ENCODE measurements around the gene FCGR3B.
"Not testable (repeated sequence)": the region's sequence is repeated elsewhere in the genome, so short reads cannot be mapped to it uniquely, and the experiment has no call there.

FCGR3B gene

GRCh38 chr1:161638251-161638993 lies 7.4 kb upstream of the FCGR3B start:
- H3K9me3 ChIP-seq (ENCODE audit: control insufficient read depth in 2 of 2, low read length in 2 of 2); H3K36me3 ChIP-seq (ENCODE audit: control insufficient read depth in 2 of 2, insufficient read depth in 2 of 2, low read length in 2 of 2); H3K4me1 ChIP-seq (ENCODE audit: control insufficient read depth in 2 of 2, insufficient read depth in 2 of 2, low read length in 2 of 2); H3K27ac ChIP-seq (ENCODE audit: low read depth in 2 of 2, low read length in 2 of 2); H3K4me3 ChIP-seq (ENCODE audit: low read length in 2 of 2); H3K27me3 ChIP-seq (ENCODE audit: control insufficient read depth in 2 of 2, insufficient read depth in 2 of 2, low read length in 2 of 2); H3K9ac ChIP-seq (ENCODE audit: low read depth in 1 of 2, low read length in 2 of 2): not testable (repeated sequence)

GRCh38 chr1:161636976-161637375 lies 6.0 kb upstream of the FCGR3B start:
- not testable (repeated sequence) for H3K27me3 ChIP-seq (ENCODE audit: control insufficient read depth in 2 of 2, insufficient read depth in 2 of 2, low read length in 2 of 2); H3K36me3 ChIP-seq (ENCODE audit: control insufficient read depth in 2 of 2, insufficient read depth in 2 of 2, low read length in 2 of 2); H3K9ac ChIP-seq (ENCODE audit: low read depth in 1 of 2, low read length in 2 of 2); H3K4me3 ChIP-seq (ENCODE audit: low read length in 2 of 2); H3K27ac ChIP-seq (ENCODE audit: low read depth in 2 of 2, low read length in 2 of 2); H3K9me3 ChIP-seq (ENCODE audit: control insufficient read depth in 2 of 2, low read length in 2 of 2); H3K4me1 ChIP-seq (ENCODE audit: control insufficient read depth in 2 of 2, insufficient read depth in 2 of 2, low read length in 2 of 2)

GRCh38 chr1:161636189-161636782 lies 5.3 kb upstream of the FCGR3B start:
- not testable (repeated sequence) for H3K9ac ChIP-seq (ENCODE audit: low read depth in 1 of 2, low read length in 2 of 2); H3K4me1 ChIP-seq (ENCODE audit: control insufficient read depth in 2 of 2, insufficient read depth in 2 of 2, low read length in 2 of 2); H3K27ac ChIP-seq (ENCODE audit: low read depth in 2 of 2, low read length in 2 of 2); H3K27me3 ChIP-seq (ENCODE audit: control insufficient read depth in 2 of 2, insufficient read depth in 2 of 2, low read length in 2 of 2); H3K4me3 ChIP-seq (ENCODE audit: low read length in 2 of 2); H3K9me3 ChIP-seq (ENCODE audit: control insufficient read depth in 2 of 2, low read length in 2 of 2); H3K36me3 ChIP-seq (ENCODE audit: control insufficient read depth in 2 of 2, insufficient read depth in 2 of 2, low read length in 2 of 2)

GRCh38 chr1:161634993-161635392 lies 4.0 kb upstream of the FCGR3B start:
- H3K27me3 ChIP-seq (ENCODE audit: control insufficient read depth in 2 of 2, insufficient read depth in 2 of 2, low read length in 2 of 2); H3K27ac ChIP-seq (ENCODE audit: low read depth in 2 of 2, low read length in 2 of 2); H3K4me3 ChIP-seq (ENCODE audit: low read length in 2 of 2); H3K4me1 ChIP-seq (ENCODE audit: control insufficient read depth in 2 of 2, insufficient read depth in 2 of 2, low read length in 2 of 2); H3K9ac ChIP-seq (ENCODE audit: low read depth in 1 of 2, low read length in 2 of 2); H3K36me3 ChIP-seq (ENCODE audit: control insufficient read depth in 2 of 2, insufficient read depth in 2 of 2, low read length in 2 of 2); H3K9me3 ChIP-seq (ENCODE audit: control insufficient read depth in 2 of 2, low read length in 2 of 2): not testable (repeated sequence)

GRCh38 chr1:161630128-161630742 lies 741 bp downstream of the FCGR3B start:
- H3K9me3 ChIP-seq (ENCODE audit: control insufficient read depth in 2 of 2, low read length in 2 of 2); H3K4me3 ChIP-seq (ENCODE audit: low read length in 2 of 2); H3K27ac ChIP-seq (ENCODE audit: low read depth in 2 of 2, low read length in 2 of 2): not testable (repeated sequence)

GRCh38 chr1:161626445-161627146 lies 4.4 kb downstream of the FCGR3B start:
- H3K4me3 ChIP-seq (ENCODE audit: low read length in 2 of 2); H3K27me3 ChIP-seq (ENCODE audit: control insufficient read depth in 2 of 2, insufficient read depth in 2 of 2, low read length in 2 of 2); H3K36me3 ChIP-seq (ENCODE audit: control insufficient read depth in 2 of 2, insufficient read depth in 2 of 2, low read length in 2 of 2); H3K9ac ChIP-seq (ENCODE audit: low read depth in 1 of 2, low read length in 2 of 2); H3K9me3 ChIP-seq (ENCODE audit: control insufficient read depth in 2 of 2, low read length in 2 of 2); H3K4me1 ChIP-seq (ENCODE audit: control insufficient read depth in 2 of 2, insufficient read depth in 2 of 2, low read length in 2 of 2): not testable (repeated sequence)
- peak overlapping the region in 1 of 2 donors; percentile 16 for H3K27ac ChIP-seq (ENCODE audit: low read depth in 2 of 2, low read length in 2 of 2)

More at GRCh38 chr1:161630128-161630742, 741 bp downstream of the FCGR3B start:
- not testable (repeated sequence) for H3K27me3 ChIP-seq (ENCODE audit: control insufficient read depth in 2 of 2, insufficient read depth in 2 of 2, low read length in 2 of 2); H3K9ac ChIP-seq (ENCODE audit: low read depth in 1 of 2, low read length in 2 of 2); H3K36me3 ChIP-seq (ENCODE audit: control insufficient read depth in 2 of 2, insufficient read depth in 2 of 2, low read length in 2 of 2); H3K4me1 ChIP-seq (ENCODE audit: control insufficient read depth in 2 of 2, insufficient read depth in 2 of 2, low read length in 2 of 2)

- H3K27me3 ChIP-seq (ENCODE audit: control insufficient read depth in 2 of 2, insufficient read depth in 2 of 2, low read length in 2 of 2); H3K4me1 ChIP-seq (ENCODE audit: control insufficient read depth in 2 of 2, insufficient read depth in 2 of 2, low read length in 2 of 2); H3K9me3 ChIP-seq (ENCODE audit: control insufficient read depth in 2 of 2, low read length in 2 of 2); H3K36me3 ChIP-seq (ENCODE audit: control insufficient read depth in 2 of 2, insufficient read depth in 2 of 2, low read length in 2 of 2); H3K9ac ChIP-seq (ENCODE audit: low read depth in 1 of 2, low read length in 2 of 2); H3K4me3 ChIP-seq (ENCODE audit: low read length in 2 of 2); H3K27ac ChIP-seq (ENCODE audit: low read depth in 2 of 2, low read length in 2 of 2): not testable (repeated sequence)
Observed at GRCh38 chr1:161624605-161625004, 6.4 kb downstream of the FCGR3B start.

- not testable (repeated sequence) for H3K9me3 ChIP-seq (ENCODE audit: control insufficient read depth in 2 of 2, low read length in 2 of 2); H3K27ac ChIP-seq (ENCODE audit: low read depth in 2 of 2, low read length in 2 of 2); H3K4me1 ChIP-seq (ENCODE audit: control insufficient read depth in 2 of 2, insufficient read depth in 2 of 2, low read length in 2 of 2); H3K9ac ChIP-seq (ENCODE audit: low read depth in 1 of 2, low read length in 2 of 2); H3K36me3 ChIP-seq (ENCODE audit: control insufficient read depth in 2 of 2, insufficient read depth in 2 of 2, low read length in 2 of 2); H3K27me3 ChIP-seq (ENCODE audit: control insufficient read depth in 2 of 2, insufficient read depth in 2 of 2, low read length in 2 of 2); H3K4me3 ChIP-seq (ENCODE audit: low read length in 2 of 2)
Observed at GRCh38 chr1:161623401-161624051, 7.5 kb downstream of the FCGR3B start.

GRCh38 chr1:161622054-161622453 lies 8.9 kb downstream of the FCGR3B start:
- not testable (repeated sequence) for H3K9ac ChIP-seq (ENCODE audit: low read depth in 1 of 2, low read length in 2 of 2); H3K27me3 ChIP-seq (ENCODE audit: control insufficient read depth in 2 of 2, insufficient read depth in 2 of 2, low read length in 2 of 2); H3K27ac ChIP-seq (ENCODE audit: low read depth in 2 of 2, low read length in 2 of 2); H3K4me1 ChIP-seq (ENCODE audit: control insufficient read depth in 2 of 2, insufficient read depth in 2 of 2, low read length in 2 of 2); H3K4me3 ChIP-seq (ENCODE audit: low read length in 2 of 2); H3K36me3 ChIP-seq (ENCODE audit: control insufficient read depth in 2 of 2, insufficient read depth in 2 of 2, low read length in 2 of 2); H3K9me3 ChIP-seq (ENCODE audit: control insufficient read depth in 2 of 2, low read length in 2 of 2)
